Naive thymus-derived CD4-positive, alpha-beta T cell (primary cell): ENCODE data around the gene NQO1. TPM values are rescaled to one million over a fixed set of nuclear protein-coding genes. Genes with fewer than 3 reads are reported as not detected.
A peak's percentile ranks its signal among the peaks of the same experiment; 100 is the strongest.

Experiments
- ATAC-seq: fragments of 150-1000 bp; cut with Tn5 transposase; 2 replicates; pipeline ENCODE4 v1.10.0; 2021; ENCODE audit warnings: mild to moderate bottlenecking, moderate library complexity
- CTCF ChIA-PET: fragments of 350-600 bp; sonication (Branson Sonifier 250); formaldehyde crosslinking; loops from one replicate; lab custom pipeline; 2021; ENCODE audit warnings: antibody characterized with exemption; lab: Charles Lee
- POLR2A ChIA-PET: fragments of 350-600 bp; sonication (Branson Sonifier 250); formaldehyde crosslinking; loops from one replicate; lab custom pipeline; 2021; ENCODE audit warnings: antibody characterized with exemption, inconsistent platforms; lab: Charles Lee
- DNase-seq, 9 donors: peaks; one replicate each; pipeline versions ENCODE4 v3.0.0 to v3.0.0-alpha.2; 2020 to 2022; ENCODE audit warnings: mixed read lengths in 1 of 9
- H3K27ac ChIP-seq: one replicate; pipeline ENCODE4 v1.7.0; 2013; ENCODE audit warnings: mild to moderate bottlenecking, low read depth, low read length, moderate library complexity
- H3K27me3 ChIP-seq, 2 donors: one replicate each; pipeline ENCODE4 v1.7.0; 2013; ENCODE audit warnings: low read length in 2 of 2, mild to moderate bottlenecking in 2 of 2, moderate library complexity in 2 of 2; ENCODE audit not compliant: control insufficient read depth in 2 of 2, insufficient read depth in 2 of 2
- H3K36me3 ChIP-seq, 3 experiments: 1 replicate in 2 of 3; 2 replicates in 1 of 3; pipeline ENCODE4 v1.7.0; 2013; ENCODE audit warnings: low read length in 3 of 3, mild to moderate bottlenecking in 3 of 3, moderate library complexity in 1 of 3; ENCODE audit not compliant: insufficient read depth in 3 of 3, control insufficient read depth in 2 of 3
- H3K4me1 ChIP-seq, 2 donors: one replicate each; pipeline ENCODE4 v1.7.0; 2013; ENCODE audit warnings: low read length in 2 of 2, mild to moderate bottlenecking in 2 of 2, moderate library complexity in 1 of 2; ENCODE audit not compliant: control insufficient read depth in 2 of 2, insufficient read depth in 2 of 2
- H3K4me3 ChIP-seq: 2 replicates; pipeline ENCODE4 v1.7.0; 2013; ENCODE audit warnings: mild to moderate bottlenecking, low read length
- H3K9me3 ChIP-seq, 3 experiments: 1 replicate in 2 of 3; 2 replicates in 1 of 3; pipeline ENCODE4 v1.7.0; 2013; ENCODE audit warnings: low read length in 3 of 3; ENCODE audit not compliant: control insufficient read depth in 2 of 3
- H3K27ac Mint-ChIP-seq, 9 donors: one replicate each; pipeline ENCODE4 v1.8.0; 2020 to 2022; ENCODE audit warnings: mixed read lengths in 9 of 9, mild to moderate bottlenecking in 8 of 9, moderate library complexity in 5 of 9, inconsistent platforms in 2 of 9
- H3K27me3 Mint-ChIP-seq, 5 donors: one replicate each; pipeline ENCODE4 v1.8.0; 2021 to 2022; ENCODE audit warnings: mixed read lengths in 5 of 5, mild to moderate bottlenecking in 1 of 5
- H3K36me3 Mint-ChIP-seq, 5 donors: one replicate each; pipeline ENCODE4 v1.8.0; 2020 to 2022; ENCODE audit warnings: mixed read lengths in 5 of 5, mild to moderate bottlenecking in 3 of 5, inconsistent platforms in 1 of 5
- H3K4me1 Mint-ChIP-seq, 7 donors: one replicate each; pipeline ENCODE4 v1.8.0; 2020 to 2022; ENCODE audit warnings: mixed read lengths in 7 of 7, mild to moderate bottlenecking in 3 of 7, inconsistent platforms in 1 of 7
- H3K4me3 Mint-ChIP-seq, 10 donors: one replicate each; pipeline ENCODE4 v1.8.0; 2020 to 2022; ENCODE audit warnings: mild to moderate bottlenecking in 10 of 10, mixed read lengths in 10 of 10, moderate library complexity in 6 of 10, inconsistent platforms in 2 of 10
- H3K9me3 Mint-ChIP-seq, 11 donors: one replicate each; pipeline ENCODE4 v1.8.0; 2020 to 2022; ENCODE audit warnings: mixed read lengths in 11 of 11, mild to moderate bottlenecking in 4 of 11, inconsistent platforms in 1 of 11, moderate library complexity in 1 of 11
- intact Hi-C, 2 donors: fragments of 100-400 bp; cut with micrococcal nuclease; formaldehyde crosslinking; loops; one replicate each; pipeline ENCODE4 v1.15.1; 2023
- polyA plus RNA-seq, 2 donors: library from polyadenylated mRNA; unstranded; fragments of 300-500 nt; fragmentation: Illumina TruSeq; gene quantifications; one replicate each; pipeline ENCODE4 v1.2.3, GENCODE V29; 2021
- total RNA-seq, 6 experiments: library from RNA in 5 of 6; stranded (reverse) in 5 of 6; gene quantifications; 1 replicate in 5 of 6; 2 replicates in 1 of 6; pipeline ENCODE4 v1.2.3 and lab custom pipeline; 2021 to 2026

The NQO1 gene
- total and polyA plus RNA-seq, 7 experiments from 2014 or later: 1.7 to 27.3 (median 3.2) TPM

DNA sequence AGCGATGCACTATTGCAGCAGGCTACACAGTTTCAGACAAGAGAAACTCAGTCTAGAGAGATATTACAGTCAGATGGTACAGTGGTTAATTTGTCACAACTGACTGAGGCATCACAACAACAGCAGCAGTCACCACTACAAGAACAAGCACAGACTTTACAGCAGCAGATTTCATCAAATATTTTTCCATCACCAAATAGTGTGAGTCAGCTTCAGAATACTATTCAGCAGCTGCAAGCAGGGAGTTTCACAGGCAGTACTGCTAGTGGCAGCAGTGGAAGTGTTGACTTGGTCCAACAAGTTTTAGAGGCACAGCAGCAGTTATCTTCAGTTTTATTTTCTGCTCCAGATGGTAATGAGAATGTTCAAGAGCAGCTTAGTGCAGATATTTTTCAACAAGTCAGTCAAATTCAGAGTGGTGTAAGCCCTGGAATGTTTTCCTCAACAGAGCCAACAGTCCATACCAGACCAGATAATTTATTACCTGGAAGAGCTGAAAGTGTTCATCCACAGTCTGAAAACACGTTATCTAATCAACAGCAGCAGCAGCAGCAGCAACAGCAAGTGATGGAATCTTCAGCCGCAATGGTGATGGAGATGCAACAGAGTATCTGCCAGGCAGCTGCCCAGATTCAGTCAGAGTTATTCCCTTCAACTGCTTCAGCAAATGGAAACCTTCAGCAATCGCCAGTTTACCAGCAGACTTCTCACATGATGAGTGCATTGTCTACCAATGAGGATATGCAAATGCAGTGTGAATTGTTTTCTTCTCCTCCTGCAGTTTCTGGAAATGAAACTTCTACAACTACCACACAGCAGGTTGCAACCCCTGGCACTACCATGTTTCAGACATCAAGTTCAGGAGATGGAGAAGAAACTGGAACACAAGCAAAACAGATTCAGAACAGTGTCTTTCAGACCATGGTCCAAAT, 34.1 kb downstream of the NQO1 start:
- POLR2A ChIA-PET: no interaction called here
- Histone ChIP-seq H3K4me3 (no peak overlapping the region), H3K36me3 (peaks cover 9 to 47% (median 14%) of the 10 kb centered on the region in 3 experiments), H3K4me1 (no peaks in the 10 kb centered on the region), H3K27me3 (no peaks in the 10 kb centered on the region), H3K27ac (no peak overlapping the region), H3K9me3 (no peaks in the 10 kb centered on the region)
- no peak for DNase-seq
- intact Hi-C loops: no loop called here
- no peaks in the 10 kb centered on the region for H3K27me3 Mint-ChIP-seq
- CTCF ChIA-PET: no interaction called here
- no peak for ATAC-seq
- peaks cover 0 to 17% (median 0%) of the 10 kb centered on the region in 7 donors for H3K4me1 Mint-ChIP-seq
- no peak overlapping the region for H3K4me3 Mint-ChIP-seq
- no peaks in the 10 kb centered on the region for H3K9me3 Mint-ChIP-seq
- H3K36me3 Mint-ChIP-seq: peaks cover 14 to 39% (median 26%) of the 10 kb centered on the region in 5 donors
- H3K27ac Mint-ChIP-seq: peak overlapping the region in 3 of 9 donors; percentile 13 to 66 (median 44)

DNA sequence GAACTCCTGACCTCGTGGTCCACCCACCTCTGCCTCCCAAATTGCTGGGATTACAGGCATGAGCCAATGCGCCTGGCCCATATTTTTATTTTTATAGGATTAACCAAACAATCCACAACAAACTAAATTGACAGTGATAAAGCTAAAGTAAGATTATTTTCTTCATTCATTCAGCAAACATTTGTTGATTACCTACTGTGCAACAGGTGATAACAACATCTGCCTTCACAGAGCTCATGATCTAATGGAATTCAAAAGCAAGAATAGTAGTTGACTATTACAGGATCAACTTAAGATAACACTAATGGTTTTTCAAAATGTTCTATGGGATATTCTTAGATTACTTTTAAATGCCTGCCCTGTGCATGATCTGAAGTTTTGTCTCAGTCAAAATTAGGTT, 37.8 kb downstream of the NQO1 start:
- Mint-ChIP-seq H3K27me3 (no peaks in the 10 kb centered on the region), H3K4me1 (peaks cover 0 to 17% (median 0%) of the 10 kb centered on the region in 7 donors), H3K27ac (no peak overlapping the region), H3K36me3 (peaks cover 6 to 28% (median 19%) of the 10 kb centered on the region in 5 donors), H3K4me3 (no peak overlapping the region), H3K9me3 (no peaks in the 10 kb centered on the region)
- Histone ChIP-seq H3K36me3 (peaks cover 6 to 37% (median 7%) of the 10 kb centered on the region in 3 experiments), H3K4me3 (no peak overlapping the region), H3K27me3 (no peaks in the 10 kb centered on the region), H3K27ac (no peak overlapping the region), H3K4me1 (no peaks in the 10 kb centered on the region), H3K9me3 (no peaks in the 10 kb centered on the region)
- ATAC-seq (no peak), DNase-seq (no peak)
- intact Hi-C loops: no loop called here
- CTCF ChIA-PET: interaction anchor here (1.0 kb wide), 1 partner anchor 8 kb away, joined by 3 read pairs; no protein-coding TSS in a partner anchor
- POLR2A ChIA-PET: no interaction called here

GRCh38 chr16:69680358-69680757, 46.0 kb downstream of the NQO1 start:
- H3K4me3 Mint-ChIP-seq: no peak overlapping the region
- H3K4me1 ChIP-seq: no peaks in the 10 kb centered on the region
- no peaks in the 10 kb centered on the region for H3K9me3 Mint-ChIP-seq
- H3K9me3 ChIP-seq: no peaks in the 10 kb centered on the region
- no peak for ATAC-seq
- no peaks in the 10 kb centered on the region for H3K4me1 Mint-ChIP-seq
- no peak for DNase-seq
- H3K27ac Mint-ChIP-seq: no peak overlapping the region
- no peaks in the 10 kb centered on the region for H3K27me3 ChIP-seq
- peaks cover 0 to 38% (median 3%) of the 10 kb centered on the region in 3 experiments for H3K36me3 ChIP-seq
- no peak overlapping the region for H3K4me3 ChIP-seq
- ChIA-PET CTCF (interaction anchor here (0.9 kb wide), 1 partner anchor 8 kb away, joined by 3 read pairs; no protein-coding TSS in a partner anchor), POLR2A (no interaction called here)
- no peak overlapping the region for H3K27ac ChIP-seq
- intact Hi-C loops: no loop called here
- peaks cover 5 to 19% (median 9%) of the 10 kb centered on the region in 5 donors for H3K36me3 Mint-ChIP-seq
- H3K27me3 Mint-ChIP-seq: no peaks in the 10 kb centered on the region

- CTCF ChIA-PET: no interaction called here
Observed at GRCh38 chr16:69672998-69673713, 53.2 kb downstream of the NQO1 start.

GRCh38 chr16:69672315-69672997, 53.9 kb downstream of the NQO1 start:
- POLR2A ChIA-PET: interaction anchor here (0.6 kb wide), 1 partner anchor 39 kb away, joined by 3 read pairs; no protein-coding TSS in a partner anchor
- Mint-ChIP-seq H3K4me1 (no peaks in the 10 kb centered on the region), H3K4me3 (no peak overlapping the region), H3K27me3 (no peaks in the 10 kb centered on the region), H3K9me3 (no peaks in the 10 kb centered on the region), H3K27ac (peak overlapping the region in 4 of 9 donors; percentile 2 to 59 (median 19)), H3K36me3 (peaks cover 5 to 32% (median 9%) of the 10 kb centered on the region in 5 donors)
- Histone ChIP-seq H3K4me1 (no peaks in the 10 kb centered on the region), H3K27me3 (no peaks in the 10 kb centered on the region), H3K9me3 (no peaks in the 10 kb centered on the region), H3K36me3 (peaks cover 3 to 43% (median 13%) of the 10 kb centered on the region in 3 experiments), H3K27ac (no peak overlapping the region), H3K4me3 (no peak overlapping the region)
- intact Hi-C loops: no loop called here
- DNase-seq (no peak), ATAC-seq (no peak)
- CTCF ChIA-PET: no interaction called here

More at GRCh38 chr16:69672998-69673713, 53.2 kb downstream of the NQO1 start:
- Mint-ChIP-seq H3K9me3 (no peaks in the 10 kb centered on the region), H3K27ac (peak overlapping the region in 4 of 9 donors; percentile 2 to 59 (median 19)), H3K27me3 (no peaks in the 10 kb centered on the region), H3K4me1 (no peaks in the 10 kb centered on the region), H3K4me3 (no peak overlapping the region), H3K36me3 (peaks cover 5 to 34% (median 9%) of the 10 kb centered on the region in 5 donors)
- Histone ChIP-seq H3K27me3 (no peaks in the 10 kb centered on the region), H3K27ac (no peak overlapping the region), H3K9me3 (no peaks in the 10 kb centered on the region), H3K4me3 (no peak overlapping the region), H3K4me1 (no peaks in the 10 kb centered on the region), H3K36me3 (peaks cover 3 to 45% (median 13%) of the 10 kb centered on the region in 3 experiments)
- no peak for ATAC-seq
- intact Hi-C loops: no loop called here
- POLR2A ChIA-PET: interaction anchor here (0.6 kb wide), 1 partner anchor 39 kb away, joined by 3 read pairs; no protein-coding TSS in a partner anchor
- no peak for DNase-seq

GRCh38 chr16:69669577-69669976, 56.8 kb downstream of the NQO1 start:
- H3K9me3 ChIP-seq: no peaks in the 10 kb centered on the region
- H3K27ac ChIP-seq: no peak overlapping the region
- H3K36me3 ChIP-seq: peaks cover 0 to 28% (median 13%) of the 10 kb centered on the region in 3 experiments
- Mint-ChIP-seq H3K4me1 (no peaks in the 10 kb centered on the region), H3K9me3 (no peaks in the 10 kb centered on the region), H3K36me3 (peaks cover 0 to 25% (median 4%) of the 10 kb centered on the region in 5 donors), H3K4me3 (no peak overlapping the region), H3K27ac (no peak overlapping the region), H3K27me3 (no peaks in the 10 kb centered on the region)
- ChIA-PET CTCF (interaction anchor here (1.2 kb wide), 1 partner anchor 273 kb away, joined by 4 read pairs; no protein-coding TSS in a partner anchor), POLR2A (interaction anchor here (0.6 kb wide), 1 partner anchor 29 kb away, joined by 4 read pairs; no protein-coding TSS in a partner anchor)
- DNase-seq (no peak), ATAC-seq (no peak)
- intact Hi-C loops: no loop called here
- H3K4me3 ChIP-seq: no peak overlapping the region
- no peaks in the 10 kb centered on the region for H3K27me3 ChIP-seq
- H3K4me1 ChIP-seq: no peaks in the 10 kb centered on the region
